ENCODE data around the gene ETHE1.

The ETHE1 gene

GRCh38 chr19:43538922-43539321 is 11.9 kb upstream of the ETHE1 start:
- no peak for ATAC-seq
- TF ChIP-seq ZFP30 (CRISPR knock-in tag; IDR thresholded peaks at IDR 0.05) (no peak), BACH2 (CRISPR knock-in tag; IDR thresholded peaks at IDR 0.05; ENCODE audit: borderline replicate concordance) (no peak)

GRCh38 chr19:43534816-43535761 is 8.1 kb upstream of the ETHE1 start:
- no peak for ATAC-seq
- TF ChIP-seq ARNTL (CRISPR knock-in tag; IDR thresholded peaks at IDR 0.05; ENCODE audit: borderline replicate concordance, low read depth) (no peak), ZC3H10 (CRISPR knock-in tag; IDR thresholded peaks at IDR 0.05) (no peak), ZNF565 (CRISPR knock-in tag; conservative IDR thresholded peaks at IDR 0.05; ENCODE audit: low read depth) (no peak), ZFP3 (CRISPR knock-in tag; IDR thresholded peaks at IDR 0.05) (no peak), ZNF8 (CRISPR knock-in tag; IDR thresholded peaks at IDR 0.05) (no peak), ZNF70 (CRISPR knock-in tag; IDR thresholded peaks at IDR 0.05) (no peak), POU6F1 (CRISPR knock-in tag; IDR thresholded peaks at IDR 0.05; ENCODE audit: borderline replicate concordance, low read depth) (no peak), TOX (CRISPR knock-in tag; IDR thresholded peaks at IDR 0.05; ENCODE audit: borderline replicate concordance) (no peak), ESRRG (CRISPR knock-in tag; IDR thresholded peaks at IDR 0.05) (no peak)

GRCh38 chr19:43534305-43534815 is 7.4 kb upstream of the ETHE1 start:
- TF ChIP-seq, protein P1, sequence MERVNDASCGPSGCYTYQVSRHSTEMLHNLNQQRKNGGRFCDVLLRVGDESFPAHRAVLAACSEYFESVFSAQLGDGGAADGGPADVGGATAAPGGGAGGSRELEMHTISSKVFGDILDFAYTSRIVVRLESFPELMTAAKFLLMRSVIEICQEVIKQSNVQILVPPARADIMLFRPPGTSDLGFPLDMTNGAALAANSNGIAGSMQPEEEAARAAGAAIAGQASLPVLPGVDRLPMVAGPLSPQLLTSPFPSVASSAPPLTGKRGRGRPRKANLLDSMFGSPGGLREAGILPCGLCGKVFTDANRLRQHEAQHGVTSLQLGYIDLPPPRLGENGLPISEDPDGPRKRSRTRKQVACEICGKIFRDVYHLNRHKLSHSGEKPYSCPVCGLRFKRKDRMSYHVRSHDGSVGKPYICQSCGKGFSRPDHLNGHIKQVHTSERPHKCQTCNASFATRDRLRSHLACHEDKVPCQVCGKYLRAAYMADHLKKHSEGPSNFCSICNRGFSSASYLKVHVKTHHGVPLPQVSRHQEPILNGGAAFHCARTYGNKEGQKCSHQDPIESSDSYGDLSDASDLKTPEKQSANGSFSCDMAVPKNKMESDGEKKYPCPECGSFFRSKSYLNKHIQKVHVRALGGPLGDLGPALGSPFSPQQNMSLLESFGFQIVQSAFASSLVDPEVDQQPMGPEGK (CRISPR knock-in tag; IDR thresholded peaks at IDR 0.05; ENCODE audit: borderline replicate concordance): no peak
- TF ChIP-seq, protein P2, sequence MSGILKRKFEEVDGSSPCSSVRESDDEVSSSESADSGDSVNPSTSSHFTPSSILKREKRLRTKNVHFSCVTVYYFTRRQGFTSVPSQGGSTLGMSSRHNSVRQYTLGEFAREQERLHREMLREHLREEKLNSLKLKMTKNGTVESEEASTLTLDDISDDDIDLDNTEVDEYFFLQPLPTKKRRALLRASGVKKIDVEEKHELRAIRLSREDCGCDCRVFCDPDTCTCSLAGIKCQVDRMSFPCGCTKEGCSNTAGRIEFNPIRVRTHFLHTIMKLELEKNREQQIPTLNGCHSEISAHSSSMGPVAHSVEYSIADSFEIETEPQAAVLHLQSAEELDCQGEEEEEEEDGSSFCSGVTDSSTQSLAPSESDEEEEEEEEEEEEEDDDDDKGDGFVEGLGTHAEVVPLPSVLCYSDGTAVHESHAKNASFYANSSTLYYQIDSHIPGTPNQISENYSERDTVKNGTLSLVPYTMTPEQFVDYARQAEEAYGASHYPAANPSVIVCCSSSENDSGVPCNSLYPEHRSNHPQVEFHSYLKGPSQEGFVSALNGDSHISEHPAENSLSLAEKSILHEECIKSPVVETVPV (CRISPR knock-in tag; IDR thresholded peaks at IDR 0.05): no peak
- TF ChIP-seq POU6F1 (CRISPR knock-in tag; IDR thresholded peaks at IDR 0.05; ENCODE audit: borderline replicate concordance, low read depth): no peak
- TF ChIP-seq TCF4 (CRISPR knock-in tag; IDR thresholded peaks at IDR 0.05; ENCODE audit: borderline replicate concordance): no peak
- TF ChIP-seq CSDC2 (CRISPR knock-in tag; IDR thresholded peaks at IDR 0.05): no peak
- TF ChIP-seq, protein P3, sequence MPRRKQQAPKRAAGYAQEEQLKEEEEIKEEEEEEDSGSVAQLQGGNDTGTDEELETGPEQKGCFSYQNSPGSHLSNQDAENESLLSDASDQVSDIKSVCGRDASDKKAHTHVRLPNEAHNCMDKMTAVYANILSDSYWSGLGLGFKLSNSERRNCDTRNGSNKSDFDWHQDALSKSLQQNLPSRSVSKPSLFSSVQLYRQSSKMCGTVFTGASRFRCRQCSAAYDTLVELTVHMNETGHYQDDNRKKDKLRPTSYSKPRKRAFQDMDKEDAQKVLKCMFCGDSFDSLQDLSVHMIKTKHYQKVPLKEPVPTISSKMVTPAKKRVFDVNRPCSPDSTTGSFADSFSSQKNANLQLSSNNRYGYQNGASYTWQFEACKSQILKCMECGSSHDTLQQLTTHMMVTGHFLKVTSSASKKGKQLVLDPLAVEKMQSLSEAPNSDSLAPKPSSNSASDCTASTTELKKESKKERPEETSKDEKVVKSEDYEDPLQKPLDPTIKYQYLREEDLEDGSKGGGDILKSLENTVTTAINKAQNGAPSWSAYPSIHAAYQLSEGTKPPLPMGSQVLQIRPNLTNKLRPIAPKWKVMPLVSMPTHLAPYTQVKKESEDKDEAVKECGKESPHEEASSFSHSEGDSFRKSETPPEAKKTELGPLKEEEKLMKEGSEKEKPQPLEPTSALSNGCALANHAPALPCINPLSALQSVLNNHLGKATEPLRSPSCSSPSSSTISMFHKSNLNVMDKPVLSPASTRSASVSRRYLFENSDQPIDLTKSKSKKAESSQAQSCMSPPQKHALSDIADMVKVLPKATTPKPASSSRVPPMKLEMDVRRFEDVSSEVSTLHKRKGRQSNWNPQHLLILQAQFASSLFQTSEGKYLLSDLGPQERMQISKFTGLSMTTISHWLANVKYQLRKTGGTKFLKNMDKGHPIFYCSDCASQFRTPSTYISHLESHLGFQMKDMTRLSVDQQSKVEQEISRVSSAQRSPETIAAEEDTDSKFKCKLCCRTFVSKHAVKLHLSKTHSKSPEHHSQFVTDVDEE (CRISPR knock-in tag; IDR thresholded peaks at IDR 0.05): no peak
- no peak for TF ChIP-seq ZFP3 (CRISPR knock-in tag; IDR thresholded peaks at IDR 0.05)
- TF ChIP-seq TOX (CRISPR knock-in tag; IDR thresholded peaks at IDR 0.05; ENCODE audit: borderline replicate concordance): no peak
- ATAC-seq: no peak

All from SK-N-SH treated with all-trans-retinoic acid at 6 μM for 48 hours (cell line).